ENCODE results near the gene ABHD17A. TPM values are rescaled to one million over a fixed set of nuclear protein-coding genes. Genes with fewer than 3 reads are reported as not detected.

ABHD17A gene
- total RNA-seq, 2 experiments from 2014 or later = 117 to 125 TPM

DNA sequence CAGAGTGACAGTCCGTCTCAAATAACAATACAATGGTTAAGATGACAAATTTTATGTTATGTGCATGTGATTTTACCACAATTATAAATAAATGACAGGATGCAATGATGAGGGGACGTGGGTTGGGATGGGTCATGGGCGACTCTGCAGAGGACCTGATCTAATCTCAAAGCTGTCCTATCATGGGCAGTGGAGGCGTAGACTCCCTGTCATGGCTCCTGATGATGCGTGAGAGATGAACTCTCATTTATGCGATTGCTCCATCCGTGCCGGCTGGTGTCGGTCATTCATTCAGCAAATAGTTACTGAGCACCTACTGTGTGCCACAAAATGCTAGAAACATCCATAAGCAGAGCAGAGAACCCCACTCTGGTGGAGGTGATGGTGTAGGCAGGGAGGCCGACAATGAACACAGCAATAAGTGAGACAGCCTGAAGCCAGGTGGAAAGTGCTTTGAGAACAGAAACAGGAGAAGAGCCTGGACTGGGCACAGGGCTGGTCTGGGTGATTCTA, 35.4 kb downstream of the ABHD17A start:
- CTCF ChIA-PET = interaction anchor here (1.2 to 1.7 kb wide), 2 partner anchors 11 to 34 kb away, joined by 3 to 9 read pairs; no protein-coding TSS in a partner anchor
- POLR2A ChIA-PET = no interaction called here

DNA sequence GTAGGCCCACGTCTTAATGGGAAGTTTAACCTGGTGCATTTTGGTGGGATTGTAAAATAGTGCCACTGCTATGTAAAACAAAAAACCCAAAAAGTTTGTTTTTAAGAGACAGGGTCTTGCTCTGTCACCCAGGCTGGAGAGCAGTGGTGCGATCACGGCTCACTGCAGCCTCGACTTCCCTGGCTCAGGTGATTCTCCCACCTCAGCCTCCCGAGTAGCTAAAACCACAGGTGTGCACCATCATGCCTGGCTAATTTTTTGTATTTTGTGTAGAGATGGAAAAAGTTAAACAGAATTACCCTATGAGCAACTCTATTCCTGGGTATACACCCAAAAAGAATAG, 36.2 kb downstream of the ABHD17A start:
- POLR2A ChIA-PET = no interaction called here
- CTCF ChIA-PET = interaction anchor here (0.6 to 1.7 kb wide), 5 partner anchors 8 to 35 kb away, joined by 3 to 9 read pairs (median 4); no protein-coding TSS in a partner anchor

DNA sequence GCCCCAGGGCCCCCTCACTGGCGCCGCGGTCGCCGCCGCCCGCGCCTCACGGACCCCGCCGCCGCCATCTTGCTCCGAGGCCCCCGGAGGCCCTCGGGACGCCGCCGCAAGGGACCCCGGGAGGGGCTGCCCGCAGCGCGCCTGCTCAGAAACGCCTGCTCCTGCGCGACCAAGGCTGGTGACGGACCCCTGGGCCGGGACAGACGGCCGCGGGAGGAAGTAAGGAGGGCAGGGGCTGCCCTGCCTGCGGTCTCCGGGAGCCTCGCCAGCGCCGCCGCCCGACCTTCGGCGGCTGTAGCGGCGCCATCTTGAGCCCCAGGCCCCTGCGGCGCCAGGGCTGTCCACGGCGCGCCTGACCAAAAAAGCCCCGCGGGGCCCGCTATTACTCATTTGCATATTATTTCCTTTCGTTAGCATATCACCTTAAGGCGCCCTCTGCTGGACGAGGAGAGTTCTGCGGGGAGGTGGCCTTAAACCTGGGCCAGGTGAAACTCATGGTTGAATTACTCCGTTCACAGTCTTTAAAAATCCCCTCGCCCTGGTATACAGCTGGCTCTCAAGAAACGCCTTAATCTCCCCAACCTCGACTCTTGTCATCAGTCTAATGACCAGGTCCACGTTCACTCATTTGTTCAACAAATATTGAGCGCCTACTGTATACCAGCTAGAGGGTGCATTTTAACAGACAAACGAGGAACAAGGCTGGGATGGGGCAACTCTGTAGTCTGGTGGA, 36.7 kb downstream of the ABHD17A start, which contains the start of gene REXO1:
Gene REXO1, minus strand, starts transcription at position 85 of the 733 bp plus-strand sequence. CDS start 125 bp downstream, outside the sequence.
- POLR2A ChIA-PET = no interaction called here
- CTCF ChIA-PET = interaction anchor here (0.6 to 1.7 kb wide), 4 partner anchors 9 to 34 kb away, joined by 3 to 9 read pairs (median 6); no protein-coding TSS in a partner anchor

DNA sequence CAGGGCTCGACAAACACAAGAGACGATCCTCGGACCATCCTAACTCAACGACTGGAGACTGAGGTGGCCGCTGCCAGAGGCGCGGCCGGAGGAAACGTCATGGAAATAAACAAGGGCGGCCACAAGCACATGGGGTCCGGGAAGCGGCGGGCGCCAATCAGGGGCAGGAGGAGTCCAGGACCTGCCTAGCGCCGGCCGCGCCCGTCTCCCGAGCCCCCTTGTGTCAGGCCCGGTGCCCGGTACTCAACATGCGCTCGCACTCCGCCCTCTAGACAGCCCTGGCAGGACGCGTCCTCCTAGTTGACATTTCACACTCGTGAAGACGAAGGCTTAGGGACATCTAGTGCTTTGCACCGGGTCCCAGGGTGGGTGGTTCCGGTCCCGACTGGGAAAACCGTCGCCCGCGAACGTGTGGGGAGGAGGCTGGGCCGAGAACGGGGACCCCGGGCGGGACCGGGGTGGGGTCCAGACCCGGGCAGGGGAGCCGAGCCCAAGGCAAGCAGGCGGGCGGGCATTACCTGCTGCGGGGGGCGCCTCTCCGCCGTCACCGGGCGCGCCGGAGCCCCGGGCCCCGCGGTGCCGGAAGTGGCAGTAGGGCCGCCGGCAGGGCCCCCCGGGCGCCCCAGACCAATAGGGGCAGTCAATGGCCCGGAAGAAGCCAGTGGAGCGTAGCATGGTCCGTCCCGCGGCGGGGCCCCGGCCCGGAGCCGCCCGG, 37.5 kb downstream of the ABHD17A start:
- CTCF ChIA-PET = interaction anchor here (1.5 to 1.9 kb wide), 2 partner anchors 10 to 22 kb away, joined by 6 to 21 read pairs; no protein-coding TSS in a partner anchor
- POLR2A ChIA-PET = interaction anchor here (0.6 kb wide), 1 partner anchor 369 kb away, joined by 4 read pairs; the partner anchor contains the start of gene C19orf25

DNA sequence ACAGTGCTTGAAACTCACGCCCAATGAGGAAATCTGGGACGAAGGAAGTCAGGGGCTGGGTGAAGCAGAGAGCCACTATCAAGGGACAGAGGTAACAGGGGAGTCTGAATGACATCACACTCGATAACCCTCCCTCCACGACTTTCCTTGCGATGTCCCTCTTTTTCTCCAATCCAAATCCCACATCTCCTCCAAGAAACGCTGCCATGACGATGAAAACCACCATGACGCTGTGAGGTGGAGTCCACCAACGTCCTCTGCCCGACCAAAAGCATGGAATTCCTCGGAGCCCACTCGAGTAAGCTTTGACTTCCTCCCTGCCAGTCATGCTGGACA, 38.0 kb downstream of the ABHD17A start:
- ChIA-PET POLR2A (interaction anchor here (0.6 kb wide), 1 partner anchor 368 kb away, joined by 4 read pairs; the partner anchor contains the start of gene C19orf25), CTCF (interaction anchor here (1.5 to 1.9 kb wide), 2 partner anchors 10 to 21 kb away, joined by 6 to 21 read pairs; no protein-coding TSS in a partner anchor)

DNA sequence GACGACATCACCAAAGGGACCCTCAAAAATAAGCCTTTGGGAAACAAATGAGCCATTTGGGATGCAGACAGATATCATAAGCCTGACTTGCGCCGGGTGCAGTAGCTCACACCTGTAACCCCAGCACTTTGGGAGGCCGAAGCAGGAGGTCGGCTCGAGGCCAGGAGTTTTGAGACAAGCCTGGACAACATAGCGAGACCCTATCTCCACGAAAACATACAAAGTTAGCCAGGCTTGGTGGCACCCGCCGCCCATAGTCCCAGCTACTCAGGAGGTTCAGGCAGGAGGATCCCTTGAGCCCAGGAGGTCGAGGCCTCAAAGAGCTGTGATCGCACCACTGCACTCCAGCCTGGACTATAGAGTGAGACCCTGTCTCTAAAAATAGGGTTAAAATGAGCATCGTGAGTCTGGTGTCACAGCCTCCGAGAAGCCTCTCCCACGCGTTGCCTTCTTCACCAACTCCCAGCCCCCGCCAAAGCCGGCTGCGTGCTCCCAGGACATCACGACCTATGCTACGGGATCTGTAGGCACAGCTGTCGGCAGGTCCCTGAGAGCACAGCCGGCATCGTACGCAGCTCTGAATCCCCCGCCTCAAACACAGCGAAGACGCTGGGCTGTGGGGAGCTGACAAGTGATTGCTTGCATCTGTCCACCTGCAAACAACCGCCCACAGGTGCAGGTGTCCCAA, 38.6 kb downstream of the ABHD17A start:
- POLR2A ChIA-PET = interaction anchor here (0.6 kb wide), 1 partner anchor 368 kb away, joined by 4 read pairs; the partner anchor contains the start of gene C19orf25
- CTCF ChIA-PET = interaction anchor here (1.5 to 1.9 kb wide), 2 partner anchors 9 to 21 kb away, joined by 6 to 21 read pairs; no protein-coding TSS in a partner anchor

DNA sequence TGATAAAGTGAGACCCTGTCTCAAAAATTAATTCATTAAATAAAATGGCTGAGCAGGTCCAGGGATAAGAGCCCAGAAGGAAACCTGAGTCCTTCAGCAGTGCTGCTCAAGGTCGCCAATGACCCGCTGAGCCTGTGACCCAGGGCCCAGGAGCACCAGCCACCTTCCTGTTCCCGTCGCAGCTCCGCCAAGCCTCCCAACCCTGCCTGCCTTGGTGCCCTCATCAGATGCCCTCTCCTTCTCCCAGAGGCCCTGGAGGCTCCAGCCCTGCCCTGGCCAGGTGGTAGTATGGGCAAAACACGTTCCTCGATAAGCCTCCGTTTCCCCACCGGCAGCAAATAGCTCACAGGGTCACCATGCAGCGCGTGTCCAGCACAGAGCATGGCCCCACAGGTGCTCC, 39.7 kb downstream of the ABHD17A start:
- ChIA-PET CTCF (interaction anchor here (0.6 to 1.9 kb wide), 2 partner anchors 8 to 393 kb away, joined by 4 to 21 read pairs; no protein-coding TSS in a partner anchor), POLR2A (interaction anchor here (1.0 kb wide), 1 partner anchor 12 kb away, joined by 4 read pairs; no protein-coding TSS in a partner anchor)

DNA sequence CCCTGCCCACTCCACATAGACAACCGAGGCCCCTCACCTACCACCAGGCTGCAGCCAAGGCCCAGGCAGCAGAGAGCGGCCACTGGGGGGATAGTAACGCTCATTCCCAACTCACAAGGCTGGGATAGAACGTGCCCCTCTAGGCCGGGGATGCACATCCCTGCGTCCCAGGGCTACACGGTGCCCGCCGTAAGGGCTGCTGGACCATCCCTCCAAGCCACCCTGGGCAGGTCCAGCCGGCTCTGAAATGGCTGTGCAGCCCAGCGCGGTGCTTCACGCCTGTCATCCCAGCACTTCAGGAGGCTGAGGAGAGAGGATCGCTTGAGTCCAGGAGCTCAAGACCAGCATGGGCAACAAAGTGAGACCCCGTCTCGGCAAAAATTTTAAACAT, 40.2 kb downstream of the ABHD17A start:
- ChIA-PET POLR2A (interaction anchor here (0.9 to 1.0 kb wide), 2 partner anchors 12 to 30 kb away, joined by 3 to 4 read pairs; no protein-coding TSS in a partner anchor), CTCF (no interaction called here)

DNA sequence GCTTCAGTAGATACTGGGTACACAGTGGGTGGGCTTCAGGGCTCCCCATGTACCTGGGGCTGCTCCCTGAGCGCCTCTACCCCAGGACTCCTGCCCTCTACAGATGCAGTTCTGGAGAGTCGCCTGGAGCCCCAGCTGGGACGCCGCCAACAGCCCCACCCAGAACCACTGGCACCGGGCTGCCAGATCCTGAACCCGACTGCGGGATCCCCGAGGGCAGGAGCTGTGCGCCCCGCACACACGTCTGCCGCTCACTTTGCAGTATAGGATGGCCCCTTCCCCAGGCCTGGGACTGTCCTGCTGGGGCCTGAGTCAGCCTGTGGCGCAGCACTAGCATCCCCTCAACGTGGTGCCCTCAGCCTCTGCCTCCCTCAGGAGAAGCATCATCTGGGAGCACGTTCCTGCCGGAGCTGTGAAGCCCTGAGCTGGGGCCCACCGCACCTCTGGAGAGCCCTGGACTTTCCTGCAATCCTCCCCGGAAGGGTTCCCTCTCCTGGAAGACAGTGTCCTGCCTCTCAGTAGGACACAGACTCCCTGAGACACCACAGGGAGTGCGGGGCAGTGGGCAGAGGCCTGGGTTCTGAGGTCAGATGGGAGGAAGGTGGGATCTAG, 40.7 kb downstream of the ABHD17A start:
- POLR2A ChIA-PET = interaction anchor here (0.9 kb wide), 1 partner anchor 30 kb away, joined by 3 read pairs; no protein-coding TSS in a partner anchor
- CTCF ChIA-PET = no interaction called here

DNA sequence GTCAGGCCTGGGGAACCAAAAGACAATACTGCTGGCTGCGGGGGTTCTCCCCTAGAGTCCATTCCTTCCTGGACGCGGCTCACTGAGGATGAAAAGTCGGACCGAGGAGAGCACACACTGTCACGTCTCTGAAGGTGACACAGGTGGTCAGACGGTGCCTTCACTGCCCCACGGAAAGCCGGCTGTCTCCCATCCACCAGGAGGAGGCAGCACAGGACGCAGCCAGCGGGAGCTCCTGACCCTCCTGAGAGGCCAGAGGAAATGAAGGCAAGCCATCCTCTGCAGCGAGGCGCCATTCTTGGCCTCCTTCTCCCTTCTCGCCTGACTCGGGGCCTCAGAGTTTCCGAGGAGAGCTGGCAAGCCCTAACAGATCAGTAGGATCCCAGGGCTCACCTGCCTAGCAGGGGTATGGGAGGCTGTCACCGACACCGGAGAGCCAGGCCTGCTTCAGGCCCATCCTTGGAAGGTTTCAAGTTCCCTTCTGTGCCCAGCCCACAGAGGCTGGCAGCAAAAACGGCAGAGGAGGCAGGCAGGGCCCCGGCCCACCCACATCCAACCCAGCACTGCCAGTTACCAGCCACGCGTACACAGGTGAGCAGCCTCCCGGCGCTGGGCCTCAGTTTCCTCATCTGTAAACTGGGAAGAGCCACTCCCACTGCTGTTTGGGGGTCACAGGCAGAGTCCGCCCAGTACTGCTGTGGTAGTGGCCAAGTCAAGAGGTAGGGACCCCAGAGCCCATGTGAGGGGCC, 41.5 kb downstream of the ABHD17A start:
- POLR2A ChIA-PET = no interaction called here
- CTCF ChIA-PET = no interaction called here

DNA sequence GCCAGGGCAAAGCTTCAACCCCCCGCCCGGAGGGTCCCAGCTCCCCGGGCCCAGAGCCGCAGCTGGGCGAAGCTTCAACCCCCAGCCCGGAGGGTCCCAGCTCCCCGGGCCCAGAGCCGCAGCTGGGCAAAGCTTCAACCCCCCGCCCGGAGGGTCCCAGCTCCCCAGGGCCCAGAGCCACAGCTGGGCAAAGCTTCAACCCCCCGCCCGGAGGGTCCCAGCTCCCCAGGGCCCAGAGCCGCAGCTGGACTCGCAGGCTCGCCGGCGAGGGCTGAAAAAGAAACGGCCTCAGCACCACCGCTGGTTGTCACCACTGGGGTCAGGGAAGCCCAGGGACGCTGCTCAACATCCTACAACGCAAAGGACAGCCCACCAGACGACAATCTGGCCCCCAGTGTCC, 42.2 kb downstream of the ABHD17A start:
- ChIA-PET POLR2A (no interaction called here), CTCF (no interaction called here)

DNA sequence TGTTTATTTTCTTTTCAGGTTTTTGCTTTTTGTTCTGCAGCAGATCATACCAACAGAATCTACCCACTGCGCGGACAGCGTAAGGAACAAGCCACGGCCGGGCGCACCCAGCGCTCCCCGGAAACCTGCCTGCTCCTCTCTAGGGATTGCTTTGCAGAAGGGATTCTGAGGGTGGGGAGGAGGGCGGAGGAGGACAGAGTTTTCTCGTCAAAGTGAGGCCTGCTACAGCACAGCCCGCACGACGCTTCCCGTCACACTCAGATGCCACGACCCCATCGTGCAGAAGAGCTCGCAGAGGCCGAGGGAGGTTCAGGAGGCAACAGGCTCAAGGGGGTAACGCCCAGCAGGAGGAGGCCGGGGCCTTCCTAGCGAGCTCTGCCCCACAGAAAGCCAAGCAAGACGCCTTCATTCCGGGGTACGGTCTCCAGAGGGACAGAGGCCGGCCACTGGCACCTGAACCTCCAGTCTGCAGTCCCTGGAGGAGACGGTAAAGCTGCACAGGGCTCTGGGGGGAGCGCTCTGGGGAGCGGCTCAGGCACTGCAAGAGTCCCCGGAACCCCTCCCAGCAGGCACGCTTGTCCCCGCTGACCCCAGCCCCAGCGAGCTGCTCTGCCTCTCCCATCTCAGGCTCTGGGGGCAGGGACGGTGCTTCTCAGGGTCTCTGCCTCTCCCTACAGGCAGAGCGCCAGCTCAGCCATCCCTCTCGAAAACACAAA, 43.9 kb downstream of the ABHD17A start:
- CTCF ChIA-PET = interaction anchor here (0.8 to 0.9 kb wide), 2 partner anchors 15 kb away, joined by 3 to 6 read pairs; no protein-coding TSS in a partner anchor
- POLR2A ChIA-PET = no interaction called here

DNA sequence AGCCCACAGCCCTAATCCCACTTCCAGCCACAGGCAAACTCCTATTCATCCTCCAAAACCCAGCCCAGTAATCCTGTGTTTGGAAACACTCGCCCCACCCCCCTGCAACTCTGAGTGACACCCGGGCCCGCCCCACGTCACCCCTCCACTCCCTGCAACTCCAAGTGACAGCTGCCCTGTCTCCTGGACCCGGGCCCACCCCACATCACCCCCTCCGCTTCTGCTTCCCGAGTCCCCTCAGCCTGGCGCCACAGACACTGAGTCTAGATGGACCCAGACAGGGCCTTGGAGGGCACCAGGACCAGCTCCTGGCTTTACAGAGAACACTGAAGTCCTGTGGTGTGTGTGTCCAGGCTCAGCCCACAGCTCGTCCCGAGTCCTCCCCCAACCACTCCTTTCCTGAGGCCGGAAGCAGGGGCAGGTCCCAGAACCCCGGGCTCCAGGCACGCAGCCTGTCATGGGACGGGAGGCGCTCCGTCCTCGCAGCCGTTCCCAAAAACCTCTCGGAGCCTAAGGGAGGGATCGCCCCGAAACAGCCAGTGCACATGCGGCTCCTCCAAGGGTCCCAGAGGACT, 44.7 kb downstream of the ABHD17A start:
- CTCF ChIA-PET = interaction anchor here (0.9 kb wide), 1 partner anchor 15 kb away, joined by 6 read pairs; no protein-coding TSS in a partner anchor
- POLR2A ChIA-PET = no interaction called here

DNA sequence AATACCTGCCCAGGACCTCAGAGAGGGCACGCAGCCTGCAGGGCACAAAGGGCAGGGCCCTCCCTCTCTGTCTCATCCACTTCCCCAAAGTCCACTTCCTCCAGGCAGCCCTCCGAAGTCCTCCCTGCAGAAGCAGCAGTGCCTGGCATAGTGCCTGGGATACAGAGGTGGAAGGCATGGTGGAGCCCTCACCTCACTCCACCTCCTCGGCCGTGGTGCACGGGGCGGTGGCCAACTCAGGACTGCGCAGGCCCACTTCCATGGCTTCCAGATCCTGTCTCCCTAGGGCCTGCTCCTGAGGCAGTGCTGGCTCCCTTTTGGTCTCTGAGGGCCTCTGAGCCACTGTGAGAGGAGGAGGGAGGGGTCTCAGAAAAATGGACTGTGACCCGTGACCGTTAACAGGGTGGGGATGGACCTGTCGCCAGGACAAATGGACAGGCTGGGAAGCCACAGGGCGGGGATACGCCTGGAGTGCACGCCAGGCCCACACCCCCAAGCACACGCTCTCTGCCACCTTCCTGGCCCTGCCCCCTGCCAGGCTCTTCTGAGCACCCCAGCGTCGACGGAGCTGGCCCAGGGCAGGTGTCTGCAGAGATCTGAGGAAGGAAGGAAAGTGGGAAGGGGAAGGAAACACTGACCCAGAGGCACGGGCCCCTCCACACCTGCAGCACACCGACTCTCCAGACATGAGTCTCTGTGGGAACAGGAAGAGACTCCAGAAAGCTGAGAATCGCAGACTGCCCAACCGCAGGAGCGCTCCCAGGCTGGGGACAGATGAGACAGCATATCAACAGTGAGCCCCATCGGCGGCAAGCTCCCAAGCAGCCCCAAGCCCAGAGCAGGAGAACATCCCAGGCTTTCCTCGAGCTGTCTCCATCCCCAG, 45.4 kb downstream of the ABHD17A start:
- ChIA-PET POLR2A (no interaction called here), CTCF (interaction anchor here (0.9 to 3.1 kb wide), 6 partner anchors 9 to 294 kb away, joined by 3 to 23 read pairs (median 8); no protein-coding TSS in a partner anchor)

DNA sequence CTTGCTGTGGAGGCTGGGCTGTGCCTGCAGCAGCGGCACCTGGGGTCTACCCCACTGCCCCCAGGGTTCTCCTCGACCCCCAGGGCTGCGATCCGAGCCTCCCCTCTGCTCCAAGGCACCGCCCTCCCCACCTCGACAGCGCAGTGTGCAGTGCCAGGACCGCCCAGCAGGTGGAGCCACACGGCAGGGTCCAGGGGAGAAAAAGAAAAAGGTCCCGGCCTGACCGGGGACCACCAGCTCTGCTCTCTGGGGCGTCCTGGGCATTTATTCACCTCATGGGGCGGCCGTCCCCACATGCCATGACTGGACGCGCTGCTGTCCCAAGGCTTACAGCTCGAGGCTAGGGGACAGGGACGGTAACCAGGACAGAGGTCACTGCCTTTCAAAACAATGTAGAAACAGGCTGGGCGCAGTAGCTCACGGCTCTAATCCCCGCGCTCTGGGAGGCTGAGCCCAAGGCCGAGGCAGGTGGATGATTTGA, 47.6 kb downstream of the ABHD17A start:
- ChIA-PET POLR2A (no interaction called here), CTCF (interaction anchor here (0.6 to 3.1 kb wide), 20 partner anchors 8 to 1549 kb away, joined by 3 to 23 read pairs (median 4); no protein-coding TSS in a partner anchor)

DNA sequence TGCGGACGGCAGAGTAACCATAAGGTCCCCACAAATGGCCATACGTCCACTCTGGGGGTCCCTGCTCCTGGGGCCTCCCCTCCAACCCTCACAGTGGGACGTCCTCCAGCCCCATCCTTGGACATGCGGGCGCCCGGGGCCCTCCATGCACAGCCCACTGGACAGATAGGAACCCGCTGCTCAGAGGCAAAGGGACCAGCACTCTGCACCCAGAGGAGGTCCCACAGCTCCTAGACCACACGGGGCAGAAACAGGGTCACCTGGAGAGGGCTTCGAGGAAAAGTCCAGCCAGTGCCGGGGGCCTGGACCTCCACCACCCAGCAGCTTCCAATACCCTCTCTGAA, 48.1 kb downstream of the ABHD17A start:
- POLR2A ChIA-PET = no interaction called here
- CTCF ChIA-PET = interaction anchor here (0.6 to 3.1 kb wide), 16 partner anchors 8 to 401 kb away, joined by 3 to 23 read pairs (median 4); no protein-coding TSS in a partner anchor

All from activated CD8-positive, alpha-beta memory T cell treated with anti-CD3 and anti-CD28 coated beads for 36 hours (primary cell).